Activated CD4-positive, alpha-beta T cell treated with anti-CD3 and anti-CD28 coated beads, Interleukin-2, amount 10 ng/mL, durations not matched to agents 24 days and 14 days (primary cell): Measurements from ENCODE around the gene FTO. TPM values are rescaled to one million over a fixed set of nuclear protein-coding genes. Genes with fewer than 3 reads are reported as not detected.
"Not testable (repeated sequence)": the region's sequence is repeated elsewhere in the genome, so short reads cannot be mapped to it uniquely, and the experiment has no call there.

Source experiments
- DNase-seq: peaks from one replicate; pipeline ENCODE4 v3.0.0; 2022
- H3K27ac Mint-ChIP-seq: one replicate; pipeline ENCODE4 v1.8.0; 2022; ENCODE audit warnings: mild to moderate bottlenecking, mixed read lengths
- H3K27me3 Mint-ChIP-seq: one replicate; pipeline ENCODE4 v1.8.0; 2022; ENCODE audit warnings: mixed read lengths
- H3K36me3 Mint-ChIP-seq: one replicate; pipeline ENCODE4 v1.8.0; 2022; ENCODE audit warnings: low read depth, mild to moderate bottlenecking, mixed read lengths
- H3K4me1 Mint-ChIP-seq: one replicate; pipeline ENCODE4 v1.8.0; 2021; ENCODE audit warnings: mixed read lengths
- H3K4me3 Mint-ChIP-seq: one replicate; pipeline ENCODE4 v1.8.0; 2022; ENCODE audit warnings: mild to moderate bottlenecking, moderate library complexity, mixed read lengths
- H3K9me3 Mint-ChIP-seq: one replicate; pipeline ENCODE4 v1.8.0; 2021; ENCODE audit warnings: mixed read lengths
- intact Hi-C: fragments of 100-400 bp; cut with micrococcal nuclease; formaldehyde crosslinking; loops from one replicate; pipeline ENCODE4 v1.15.1; 2023
- total RNA-seq: library from RNA; stranded (reverse); gene quantifications from 2 replicates; pipeline ENCODE4 v1.2.3, GENCODE V29; 2022

Gene FTO
- total RNA-seq: 60.8 and 61.1 TPM in 2 replicates

DNA sequence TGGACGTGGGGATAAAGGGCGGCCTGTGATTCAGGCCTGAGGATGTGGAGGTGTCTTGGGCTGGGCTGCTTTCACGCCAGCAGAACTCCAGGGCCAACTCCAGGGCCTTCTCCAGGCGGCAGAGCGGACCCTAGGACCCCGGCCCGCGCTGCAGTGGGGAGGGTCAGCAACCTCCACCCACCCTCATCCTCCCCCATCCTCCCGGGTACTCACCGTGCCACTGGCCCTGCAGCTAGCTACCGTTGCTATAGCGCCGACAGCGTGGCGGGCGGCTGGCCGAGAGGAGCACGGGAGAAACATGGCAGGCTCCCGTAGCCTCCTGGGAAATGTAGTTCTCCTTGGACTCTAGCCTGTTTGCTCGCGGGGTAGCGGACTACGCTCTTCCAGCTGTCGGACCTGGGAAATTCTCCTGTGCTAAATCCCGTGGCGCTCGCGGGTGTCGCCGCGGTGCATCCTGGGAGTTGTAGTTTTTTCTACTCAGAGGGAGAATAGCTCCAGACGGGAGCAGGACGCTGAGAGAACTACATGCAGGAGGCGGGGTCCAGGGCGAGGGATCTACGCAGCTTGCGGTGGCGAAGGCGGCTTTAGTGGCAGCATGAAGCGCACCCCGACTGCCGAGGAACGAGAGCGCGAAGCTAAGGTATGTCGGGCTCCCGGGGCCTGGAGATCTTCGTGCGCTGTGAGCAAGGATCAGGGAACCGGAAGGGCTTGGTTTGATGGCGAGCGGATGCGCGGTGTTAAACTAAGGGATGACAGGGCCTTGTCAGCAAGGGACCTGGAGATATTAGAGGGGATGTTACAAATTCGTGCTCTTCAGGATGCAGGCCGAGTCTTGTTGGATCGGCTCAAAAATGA, at the start of gene FTO, which contains the start of gene RPGRIP1L:
FTO (plus strand) TSS at position 567 of the 855 bp plus-strand sequence.
RPGRIP1L (minus strand) TSS at position 270 of the 855 bp plus-strand sequence. CDS start 3,136 bp downstream, outside the sequence.
- peak within 1 kb of the TSS; percentile 92 for H3K27ac Mint-ChIP-seq
- peaks cover 12% of the 10 kb centered on the region for H3K36me3 Mint-ChIP-seq
- intact Hi-C loops: loop anchor here (1.0 to 10.0 kb wide), 4 partner anchors 169 to 1225 kb away; partner anchors contain the start of genes AKTIP and RBL2
- peaks cover 16% of the 10 kb centered on the region for H3K4me1 Mint-ChIP-seq
- H3K9me3 Mint-ChIP-seq: no peaks in the 10 kb centered on the region
- DNase-seq: peak; percentile 99
- no peaks in the 10 kb centered on the region for H3K27me3 Mint-ChIP-seq
- peak within 1 kb of the TSS; percentile 93 for H3K4me3 Mint-ChIP-seq

DNA sequence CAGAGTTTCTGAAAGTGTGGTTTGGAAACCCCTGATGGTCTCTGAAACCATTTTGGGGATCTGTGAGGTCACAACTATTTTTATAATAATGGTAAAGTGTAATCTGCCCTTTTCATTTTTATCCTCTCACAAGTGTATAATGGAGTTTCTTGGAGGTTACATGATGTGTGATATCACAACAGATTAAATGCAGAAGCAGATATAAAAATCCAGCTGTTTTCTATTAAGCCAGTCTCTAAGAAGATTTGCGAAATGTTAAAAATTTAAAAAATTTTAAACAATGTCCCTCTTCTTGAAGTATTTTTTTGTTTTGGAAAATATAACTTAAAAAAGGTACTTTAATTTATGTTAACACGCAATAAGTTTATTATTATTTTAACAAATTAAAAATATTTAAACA, 49.0 kb upstream of the FTO start:
- Mint-ChIP-seq H3K4me3 (no peak overlapping the region), H3K9me3 (no peaks in the 10 kb centered on the region), H3K4me1 (no peaks in the 10 kb centered on the region), H3K36me3 (peaks cover 3% of the 10 kb centered on the region), H3K27ac (no peak overlapping the region), H3K27me3 (no peaks in the 10 kb centered on the region)
- no peak for DNase-seq
- intact Hi-C loops: no loop called here

GRCh38 chr16:53662072-53662471, 41.9 kb upstream of the FTO start:
- Mint-ChIP-seq H3K4me1 (peaks cover 4% of the 10 kb centered on the region), H3K27me3 (no peaks in the 10 kb centered on the region), H3K4me3 (no peak overlapping the region), H3K36me3 (no peaks in the 10 kb centered on the region), H3K27ac (no peak overlapping the region), H3K9me3 (no peaks in the 10 kb centered on the region)
- intact Hi-C loops: loop anchor here (10.0 kb wide), 1 partner anchor 127 kb away; no protein-coding TSS in a partner anchor
- DNase-seq: no peak

DNA sequence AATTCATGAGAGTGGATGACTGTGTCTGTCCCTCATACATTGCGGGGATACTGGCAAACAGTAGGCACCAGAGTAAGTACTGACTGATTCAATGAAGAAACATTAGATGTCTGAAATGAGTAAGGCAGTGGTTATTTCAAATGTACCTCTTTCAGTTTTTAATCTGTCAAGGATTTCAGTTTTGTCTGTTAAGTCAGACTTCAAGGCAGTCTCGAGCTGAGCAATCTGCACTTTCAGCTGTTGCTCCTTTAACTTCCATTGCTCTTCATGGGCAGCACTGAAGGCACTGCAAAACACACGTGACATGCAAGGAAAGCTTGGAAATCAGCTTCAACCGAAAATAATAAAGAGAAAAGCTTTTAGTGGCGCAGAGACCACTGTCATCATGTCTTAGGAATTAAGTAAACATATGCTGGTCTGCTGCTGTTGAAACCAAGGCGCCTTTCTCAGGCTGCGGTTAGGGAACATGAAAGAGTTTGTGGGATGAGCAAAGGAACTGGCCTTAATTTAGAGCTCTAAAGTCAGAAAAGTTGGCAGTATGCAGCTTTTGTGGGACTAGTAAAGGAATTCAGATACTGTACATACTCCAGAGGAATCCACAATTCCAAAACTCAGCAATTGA, 39.1 kb upstream of the FTO start:
- Mint-ChIP-seq H3K27ac (no peak overlapping the region), H3K4me3 (no peak overlapping the region), H3K27me3 (no peaks in the 10 kb centered on the region), H3K4me1 (peaks cover 4% of the 10 kb centered on the region), H3K9me3 (no peaks in the 10 kb centered on the region), H3K36me3 (no peaks in the 10 kb centered on the region)
- intact Hi-C loops: loop anchor here (10.0 kb wide), 1 partner anchor 130 kb away; no protein-coding TSS in a partner anchor
- DNase-seq: no peak

DNA sequence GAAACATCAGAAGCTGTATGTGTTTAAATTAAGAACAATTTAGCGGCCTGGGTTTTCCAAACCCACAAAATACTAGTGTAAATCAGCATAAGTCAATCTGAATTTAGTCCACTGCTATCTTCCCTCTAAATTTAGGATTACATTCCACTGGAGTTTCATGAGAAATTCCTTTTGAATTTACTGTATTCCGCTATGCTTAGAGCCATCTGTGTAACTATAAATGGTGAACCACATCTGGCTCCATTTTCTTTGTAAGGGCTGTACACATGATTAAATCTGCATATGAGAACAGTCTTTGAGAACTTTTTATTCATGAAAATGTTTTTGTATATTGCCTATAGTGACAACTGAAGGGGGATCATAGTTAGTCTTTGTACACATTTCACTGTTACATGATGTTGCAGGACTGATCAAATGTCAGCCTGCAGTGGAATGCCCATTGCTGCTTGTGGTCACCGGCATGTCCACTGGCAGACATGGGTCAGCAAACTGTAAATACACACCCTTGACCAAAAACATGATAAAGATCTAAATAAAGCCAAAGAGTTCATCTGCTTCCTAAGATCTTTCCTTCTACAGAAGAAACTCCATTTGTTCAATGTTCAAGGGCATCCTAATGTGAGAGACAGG, 37.1 kb upstream of the FTO start:
- no peaks in the 10 kb centered on the region for H3K27me3 Mint-ChIP-seq
- no peak overlapping the region for H3K27ac Mint-ChIP-seq
- peaks cover 3% of the 10 kb centered on the region for H3K36me3 Mint-ChIP-seq
- DNase-seq: no peak
- no peaks in the 10 kb centered on the region for H3K9me3 Mint-ChIP-seq
- intact Hi-C loops: loop anchor here (10.0 kb wide), 1 partner anchor 132 kb away; no protein-coding TSS in a partner anchor
- peaks cover 4% of the 10 kb centered on the region for H3K4me1 Mint-ChIP-seq
- no peak overlapping the region for H3K4me3 Mint-ChIP-seq

- H3K9me3 Mint-ChIP-seq: no peaks in the 10 kb centered on the region
- intact Hi-C loops: loop anchor here (10.0 kb wide), 1 partner anchor 134 kb away; no protein-coding TSS in a partner anchor
- H3K4me3 Mint-ChIP-seq: no peak overlapping the region
- peaks cover 4% of the 10 kb centered on the region for H3K4me1 Mint-ChIP-seq
- H3K27me3 Mint-ChIP-seq: no peaks in the 10 kb centered on the region
- H3K27ac Mint-ChIP-seq: no peak overlapping the region
- H3K36me3 Mint-ChIP-seq: peaks cover 3% of the 10 kb centered on the region
- DNase-seq: no peak
These were observed 35.1 kb upstream of the FTO start for GRCh38 chr16:53668869-53669268.

GRCh38 chr16:53672461-53672860, 31.5 kb upstream of the FTO start:
- Mint-ChIP-seq H3K9me3 (no peaks in the 10 kb centered on the region), H3K4me3 (no peak overlapping the region), H3K36me3 (peaks cover 3% of the 10 kb centered on the region), H3K4me1 (no peaks in the 10 kb centered on the region), H3K27ac (no peak overlapping the region), H3K27me3 (no peaks in the 10 kb centered on the region)
- no peak for DNase-seq
- intact Hi-C loops: no loop called here

- no peak overlapping the region for H3K27ac Mint-ChIP-seq
- intact Hi-C loops: no loop called here
- no peaks in the 10 kb centered on the region for H3K9me3 Mint-ChIP-seq
- H3K36me3 Mint-ChIP-seq: peaks cover 3% of the 10 kb centered on the region
- no peak for DNase-seq
- H3K27me3 Mint-ChIP-seq: no peaks in the 10 kb centered on the region
- H3K4me3 Mint-ChIP-seq: no peak overlapping the region
- H3K4me1 Mint-ChIP-seq: no peaks in the 10 kb centered on the region
These were observed 30.8 kb upstream of the FTO start for GRCh38 chr16:53673189-53673588.

DNA sequence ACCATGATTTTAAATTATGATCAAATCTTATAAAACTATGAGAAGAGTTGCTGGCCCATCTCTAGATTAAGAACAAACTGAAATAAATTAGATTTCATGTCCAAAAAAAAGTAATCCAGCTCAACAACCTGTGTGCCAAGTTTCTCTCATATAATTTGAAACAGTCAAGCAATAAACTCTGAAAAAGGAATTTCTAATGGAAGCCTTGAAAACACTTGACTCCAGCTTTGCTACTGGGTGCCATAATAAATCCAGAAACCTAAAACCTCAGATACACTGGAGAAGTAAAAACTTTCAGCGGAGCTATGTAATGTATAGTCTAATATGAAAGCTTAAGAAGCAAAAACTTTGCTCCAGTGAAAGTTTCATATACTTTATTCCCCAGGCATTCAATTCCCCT, 25.8 kb upstream of the FTO start:
- Mint-ChIP-seq H3K36me3 (peaks cover 5% of the 10 kb centered on the region), H3K4me1 (peaks cover 2% of the 10 kb centered on the region), H3K4me3 (no peak overlapping the region), H3K9me3 (no peaks in the 10 kb centered on the region), H3K27me3 (no peaks in the 10 kb centered on the region), H3K27ac (no peak overlapping the region)
- no peak for DNase-seq
- intact Hi-C loops: no loop called here

DNA sequence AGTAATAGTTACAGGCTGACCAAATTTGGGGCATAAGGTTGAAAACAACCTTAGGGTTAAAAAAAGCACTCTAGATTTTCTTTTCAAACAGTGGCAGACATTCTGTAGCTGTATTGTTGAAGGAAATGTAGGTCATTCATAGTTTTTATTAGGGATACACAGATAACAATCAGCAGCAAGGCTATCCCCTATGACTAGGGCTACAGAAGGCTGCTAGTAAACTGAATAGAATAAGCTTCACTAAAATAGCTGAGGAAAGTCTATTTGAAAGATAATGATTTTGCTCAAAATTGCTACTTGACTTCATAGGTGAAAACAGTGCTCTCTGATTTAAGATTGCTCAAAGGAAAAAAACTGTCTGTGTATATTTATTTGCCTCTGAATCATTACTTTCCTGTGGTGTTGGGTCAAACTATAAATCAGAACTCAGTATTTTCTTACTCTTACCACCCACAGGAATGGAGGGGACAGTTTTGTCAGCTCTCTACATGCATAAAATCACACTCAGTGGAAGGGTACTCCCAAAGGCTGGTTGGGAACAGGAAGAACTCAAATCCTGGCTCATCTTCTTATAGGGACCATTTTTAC, 25.1 kb upstream of the FTO start:
- no peak overlapping the region for H3K27ac Mint-ChIP-seq
- no peaks in the 10 kb centered on the region for H3K27me3 Mint-ChIP-seq
- H3K4me3 Mint-ChIP-seq: no peak overlapping the region
- DNase-seq: no peak
- peaks cover 8% of the 10 kb centered on the region for H3K36me3 Mint-ChIP-seq
- intact Hi-C loops: no loop called here
- peaks cover 2% of the 10 kb centered on the region for H3K4me1 Mint-ChIP-seq
- H3K9me3 Mint-ChIP-seq: no peaks in the 10 kb centered on the region

- H3K4me3 Mint-ChIP-seq: no peak overlapping the region
- H3K9me3 Mint-ChIP-seq: peaks cover 9% of the 10 kb centered on the region
- H3K36me3 Mint-ChIP-seq: peaks cover 18% of the 10 kb centered on the region
- peaks cover 2% of the 10 kb centered on the region for H3K4me1 Mint-ChIP-seq
- intact Hi-C loops: no loop called here
- H3K27me3 Mint-ChIP-seq: no peaks in the 10 kb centered on the region
- H3K27ac Mint-ChIP-seq: no peak overlapping the region
- DNase-seq: no peak
These were observed 23.2 kb upstream of the FTO start for GRCh38 chr16:53680756-53681155.

DNA sequence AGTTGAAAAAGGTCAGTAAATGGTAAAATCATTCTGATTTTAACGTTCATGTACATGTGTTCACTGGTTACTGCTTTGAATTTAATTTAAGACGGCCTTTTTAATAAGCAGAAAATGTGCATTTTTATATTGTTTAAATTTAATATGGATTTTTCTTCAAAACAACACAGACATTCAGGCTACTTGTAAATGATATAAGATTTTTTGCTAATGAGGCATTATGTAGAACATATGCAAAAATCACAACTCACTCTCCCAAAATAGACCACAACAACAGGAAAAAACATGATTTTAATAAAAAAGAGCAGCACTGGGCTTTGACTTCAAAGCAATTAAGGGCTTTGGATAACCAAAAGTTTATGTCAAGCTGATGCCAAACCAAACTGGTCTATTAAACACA, 22.6 kb upstream of the FTO start:
- Mint-ChIP-seq H3K27ac (no peak overlapping the region), H3K4me1 (peaks cover 2% of the 10 kb centered on the region), H3K36me3 (peaks cover 19% of the 10 kb centered on the region), H3K4me3 (no peak overlapping the region), H3K27me3 (no peaks in the 10 kb centered on the region), H3K9me3 (peaks cover 9% of the 10 kb centered on the region)
- intact Hi-C loops: no loop called here
- no peak for DNase-seq

DNA sequence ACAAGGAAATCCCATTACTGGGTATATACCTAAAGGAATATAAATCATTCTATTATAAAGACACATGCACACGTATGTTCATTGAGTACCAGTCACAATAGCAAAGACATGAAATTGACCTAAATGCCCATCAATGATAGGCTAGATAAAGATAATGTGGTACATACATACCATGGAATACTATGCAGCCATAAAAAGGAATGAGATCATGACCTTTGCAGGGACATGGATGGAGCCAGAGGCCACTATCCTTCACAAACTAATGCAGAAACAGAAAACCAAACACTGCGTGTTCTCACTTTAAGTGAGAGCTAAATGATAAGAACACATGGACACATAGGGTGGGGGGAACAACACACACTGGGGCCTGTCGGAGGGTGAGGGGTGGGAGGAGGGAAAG, 18.6 kb upstream of the FTO start:
- H3K4me1 Mint-ChIP-seq, H3K4me3 Mint-ChIP-seq, H3K9me3 Mint-ChIP-seq, DNase-seq, H3K27ac Mint-ChIP-seq, H3K27me3 Mint-ChIP-seq, intact Hi-C loops: not testable (repeated sequence)
- H3K36me3 Mint-ChIP-seq: peaks cover 23% of the 10 kb centered on the region
